ENCODE data around the gene CTBP2.

Gene CTBP2

DNA sequence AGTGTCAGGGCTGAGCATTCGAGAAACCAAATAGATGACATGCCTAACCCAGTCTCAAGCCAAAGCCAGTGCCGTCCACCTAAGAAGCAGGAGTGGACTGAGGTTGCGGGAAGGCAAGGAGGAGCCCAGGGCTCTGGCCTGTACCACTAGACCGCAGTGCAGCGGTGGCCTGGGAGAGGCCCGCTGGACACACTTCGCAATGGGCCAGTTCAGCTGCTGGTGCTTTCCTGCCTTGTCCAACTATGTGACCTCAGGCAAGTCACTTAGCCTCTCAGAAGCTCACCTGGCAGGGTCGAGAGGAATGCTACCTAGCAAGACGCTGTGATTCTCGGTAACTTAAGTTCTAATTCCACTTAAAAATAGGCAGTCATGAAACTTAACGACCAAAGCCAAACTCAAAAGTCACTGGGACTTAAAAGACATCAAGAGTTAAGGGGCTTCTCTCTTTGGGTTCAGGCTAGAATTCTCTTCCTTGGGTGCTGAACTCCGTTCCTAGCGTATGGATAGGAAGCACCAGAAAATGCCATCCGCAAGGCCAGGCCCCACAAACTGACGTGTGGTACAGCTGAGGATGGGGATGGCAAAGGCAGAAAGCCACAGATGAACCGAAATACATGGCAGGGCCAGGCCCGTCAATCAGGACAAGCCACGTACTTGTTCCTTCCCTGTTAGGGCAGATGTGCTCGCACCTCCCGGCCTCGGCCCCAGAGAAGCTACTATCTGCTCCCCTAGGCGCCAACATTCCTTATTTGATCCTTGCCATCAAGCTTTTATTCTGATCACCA lies 34.2 kb downstream of the CTBP2 start:
- DNase-seq (ENCODE audit: low read depth in 2 of 2): no peak

DNA sequence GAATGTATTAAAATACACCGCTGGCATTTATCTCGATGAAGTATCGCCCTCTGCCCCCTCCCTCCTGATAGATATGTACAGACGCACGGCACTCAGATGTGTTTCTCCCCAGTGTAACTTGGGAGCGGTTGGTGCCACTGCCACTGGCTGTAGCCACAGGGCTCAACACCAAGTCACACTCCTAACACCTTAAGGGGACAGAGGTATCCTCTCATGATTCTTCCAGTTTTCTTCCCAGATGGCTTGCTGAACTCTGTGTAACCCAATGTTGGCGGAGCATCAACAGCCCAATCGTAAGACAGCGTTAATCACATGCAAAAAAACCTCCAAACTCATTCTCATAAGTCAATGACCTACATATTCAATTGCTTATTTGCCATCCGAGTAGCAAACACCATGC lies 35.5 kb downstream of the CTBP2 start:
- DNase-seq (ENCODE audit: low read depth in 2 of 2): no peak

DNA sequence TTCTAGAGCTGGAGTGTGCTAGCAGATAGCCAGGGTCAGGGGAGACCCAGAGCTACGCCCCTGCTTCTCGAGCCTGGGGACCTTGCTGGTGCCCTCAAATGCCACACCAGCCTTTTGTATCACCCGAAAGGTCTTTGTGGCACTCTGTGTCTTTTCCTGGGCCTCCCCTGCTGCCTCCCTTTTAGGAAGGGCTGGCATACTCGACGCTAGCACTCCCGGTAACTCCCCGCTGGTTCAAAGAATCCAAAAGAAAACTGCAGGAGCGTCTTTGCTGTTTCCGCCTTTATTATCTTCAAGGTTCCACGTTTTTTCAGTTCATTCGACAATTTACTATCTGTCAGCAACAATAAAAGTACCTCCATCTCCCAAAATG lies 36.3 kb downstream of the CTBP2 start:
- DNase-seq (ENCODE audit: low read depth in 2 of 2): no peak

DNA sequence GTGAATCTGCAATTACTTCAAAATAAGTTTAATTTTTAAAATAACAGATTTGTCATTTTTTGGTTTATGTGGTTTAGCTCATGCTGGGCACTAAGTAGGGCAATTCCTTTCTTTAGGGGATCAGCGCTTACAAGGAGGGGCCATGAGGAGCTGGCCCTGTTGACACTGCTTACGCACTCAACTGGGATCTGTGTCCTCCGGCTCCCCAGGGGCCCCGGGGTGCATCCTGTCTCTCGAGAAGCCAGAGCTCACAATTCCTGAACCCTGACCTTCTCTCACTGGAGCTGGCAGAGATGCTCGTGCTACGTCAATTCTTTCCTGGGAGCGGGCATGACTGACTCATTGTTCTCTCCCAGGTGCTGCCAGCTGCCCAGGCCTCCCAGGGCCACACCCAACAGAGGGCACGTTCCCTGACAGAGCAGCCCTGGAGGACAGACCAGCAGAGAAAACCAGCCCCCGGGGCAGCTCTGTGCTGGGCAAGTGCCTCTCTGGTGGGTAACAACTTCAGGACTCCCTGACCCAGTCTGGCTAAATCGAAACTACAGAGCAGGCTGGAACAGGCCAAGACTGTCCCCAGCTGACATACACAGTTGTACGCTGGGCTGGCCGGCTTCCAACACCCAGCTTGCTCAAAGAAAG lies 36.8 kb downstream of the CTBP2 start:
- DNase-seq (ENCODE audit: low read depth in 2 of 2): no peak

DNA sequence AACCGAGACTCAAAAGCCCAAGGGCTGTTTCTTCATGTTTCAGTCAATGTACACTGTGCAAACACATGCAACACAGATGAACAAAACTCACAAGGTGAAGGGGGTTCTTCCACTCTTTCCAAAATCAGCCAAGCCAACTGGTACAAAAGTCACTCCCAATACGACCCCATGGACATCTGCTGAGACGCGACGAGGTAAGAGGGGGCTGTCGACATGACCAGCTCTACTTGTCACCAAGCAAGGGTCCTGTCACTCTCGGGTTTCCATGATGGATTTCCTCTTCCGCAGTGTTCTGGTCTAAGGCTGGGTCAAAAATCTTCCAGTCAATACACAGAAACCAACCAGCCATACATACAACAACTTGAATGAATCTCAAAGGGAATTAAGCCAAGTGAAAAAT lies 37.8 kb downstream of the CTBP2 start:
- no peak for DNase-seq (ENCODE audit: low read depth in 2 of 2)

DNA sequence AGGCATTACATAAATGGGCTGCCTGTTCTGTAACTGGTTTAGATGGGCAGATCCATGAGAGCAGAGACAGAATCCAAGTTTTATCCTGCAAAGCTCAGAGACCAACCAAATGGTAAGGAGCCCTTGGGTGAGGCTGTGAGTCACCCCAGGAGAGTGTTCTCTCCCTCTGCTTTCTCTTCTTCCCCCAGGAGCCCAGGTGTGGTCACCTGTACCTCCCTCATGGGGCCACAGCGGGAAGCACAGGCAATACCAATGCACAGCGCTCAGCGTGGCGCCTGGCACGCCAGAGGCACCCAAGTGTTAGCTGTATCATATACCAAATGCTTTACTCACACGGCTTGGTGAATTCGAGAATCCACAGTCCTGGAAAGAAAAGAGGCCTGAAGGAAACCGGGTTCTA lies 39.4 kb downstream of the CTBP2 start:
- no peak for DNase-seq (ENCODE audit: low read depth in 2 of 2)

DNA sequence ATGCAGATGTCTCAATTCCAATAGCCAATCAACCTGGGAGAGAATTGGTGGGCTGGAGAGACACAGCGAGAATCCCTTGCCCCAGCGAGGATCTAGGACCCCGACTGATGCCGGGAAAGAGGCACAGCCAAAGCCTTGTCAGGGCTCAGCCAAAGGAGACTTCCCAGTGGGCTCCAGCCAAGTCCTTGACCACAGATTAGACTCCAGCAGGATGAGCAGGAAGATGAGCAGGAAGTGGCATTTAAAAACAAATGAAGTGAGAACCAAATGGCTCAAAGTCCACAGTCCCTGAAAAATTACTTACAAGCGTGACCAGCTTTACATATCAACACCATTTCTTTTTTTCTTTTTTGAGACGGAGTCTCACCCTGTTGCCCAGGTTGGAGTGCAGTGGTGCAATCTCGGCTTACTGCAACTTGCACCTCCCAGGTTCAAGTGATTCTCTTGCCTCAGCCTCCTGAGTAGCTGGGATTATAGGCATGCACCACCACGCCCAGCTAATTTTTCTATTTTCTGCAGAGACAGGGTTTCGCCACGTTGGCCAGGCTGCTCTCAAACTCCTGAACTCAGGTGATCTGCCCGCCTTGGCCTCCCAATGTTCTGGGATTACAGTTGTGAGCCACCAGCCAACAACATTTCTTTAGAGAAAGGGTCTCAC lies 40.2 kb downstream of the CTBP2 start:
- DNase-seq (ENCODE audit: low read depth in 2 of 2): no peak

DNA sequence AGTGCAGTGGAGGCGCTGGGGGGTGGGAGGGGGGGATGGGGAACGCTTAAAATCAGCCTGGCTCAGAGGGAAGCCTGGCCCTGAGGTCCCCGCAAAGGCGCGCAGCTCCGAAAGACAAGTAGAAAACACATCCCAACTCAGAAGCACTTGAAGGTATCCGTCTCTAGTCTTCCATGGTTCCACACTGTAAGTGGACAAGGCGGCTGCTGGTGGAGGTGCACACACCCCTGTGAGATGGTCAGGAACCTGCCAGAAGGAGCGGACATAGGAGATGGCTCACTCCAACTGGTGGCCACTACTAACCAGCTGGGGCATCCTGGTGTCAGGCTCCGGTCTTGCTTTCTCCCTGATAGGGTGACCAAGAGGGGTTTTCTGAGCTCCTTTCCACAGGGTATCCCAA lies 41.7 kb downstream of the CTBP2 start:
- no peak for DNase-seq (ENCODE audit: low read depth in 2 of 2)

DNA sequence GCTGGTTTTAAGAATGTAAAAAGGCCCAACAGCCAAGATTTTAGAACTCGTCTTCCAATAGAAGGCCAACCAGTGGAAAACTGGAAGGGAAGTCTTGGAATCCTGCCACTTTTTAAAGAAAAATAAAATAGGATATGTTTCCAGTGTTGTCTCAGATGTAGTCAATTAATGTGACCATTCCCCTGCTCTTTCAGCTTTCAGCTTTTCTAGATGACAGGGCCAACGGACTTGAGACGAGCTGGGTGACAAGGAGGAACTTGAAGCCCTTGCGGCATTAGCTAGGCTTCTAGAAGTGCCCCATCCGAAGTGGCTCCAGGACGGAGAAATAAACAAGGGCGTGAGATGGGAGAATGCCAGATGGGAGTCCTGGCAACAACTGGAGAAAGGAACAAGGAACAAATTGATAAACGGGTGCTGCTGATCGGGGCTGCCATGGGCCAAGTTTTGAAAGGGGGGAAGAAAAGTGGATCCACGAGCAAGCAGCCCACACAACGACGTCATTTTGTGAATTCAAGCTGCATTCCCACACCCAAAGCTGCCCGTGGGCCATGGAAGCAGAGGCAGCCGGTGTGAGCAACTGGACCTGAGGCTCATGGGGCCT lies 42.3 kb downstream of the CTBP2 start:
- no peak for DNase-seq (ENCODE audit: low read depth in 2 of 2)

DNA sequence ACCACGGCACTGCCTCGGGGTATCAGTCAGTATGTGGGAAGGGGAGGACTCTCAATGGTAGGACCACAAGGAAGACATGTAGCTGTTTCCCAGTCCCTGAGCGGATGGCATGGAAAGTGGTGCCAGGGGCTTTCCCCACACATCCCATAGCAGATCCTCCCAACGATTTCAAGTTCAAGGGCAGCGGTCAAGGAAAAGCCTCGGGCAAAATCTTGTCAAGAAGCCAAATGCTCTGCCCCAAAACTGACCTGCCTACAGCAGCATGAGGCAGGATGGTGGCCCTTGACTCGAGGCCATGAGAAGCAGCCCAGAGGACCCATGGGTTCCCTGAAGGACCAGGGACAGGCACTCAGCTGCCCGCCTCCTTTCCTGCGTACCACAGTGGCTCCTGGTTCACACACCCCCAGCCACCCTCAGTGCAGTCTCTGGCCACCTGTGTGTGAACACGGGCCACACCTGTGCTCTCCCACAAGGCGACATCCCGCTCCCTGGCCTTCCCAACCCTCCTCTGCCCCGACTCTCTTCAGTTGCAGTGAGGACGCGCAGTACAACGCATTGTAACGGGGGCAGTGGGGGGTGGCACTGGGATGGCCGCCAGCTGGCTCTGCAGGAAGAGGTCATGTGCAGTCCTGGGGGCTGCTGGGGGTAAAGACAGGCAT lies 43.6 kb downstream of the CTBP2 start:
- no peak for DNase-seq (ENCODE audit: low read depth in 2 of 2)

DNA sequence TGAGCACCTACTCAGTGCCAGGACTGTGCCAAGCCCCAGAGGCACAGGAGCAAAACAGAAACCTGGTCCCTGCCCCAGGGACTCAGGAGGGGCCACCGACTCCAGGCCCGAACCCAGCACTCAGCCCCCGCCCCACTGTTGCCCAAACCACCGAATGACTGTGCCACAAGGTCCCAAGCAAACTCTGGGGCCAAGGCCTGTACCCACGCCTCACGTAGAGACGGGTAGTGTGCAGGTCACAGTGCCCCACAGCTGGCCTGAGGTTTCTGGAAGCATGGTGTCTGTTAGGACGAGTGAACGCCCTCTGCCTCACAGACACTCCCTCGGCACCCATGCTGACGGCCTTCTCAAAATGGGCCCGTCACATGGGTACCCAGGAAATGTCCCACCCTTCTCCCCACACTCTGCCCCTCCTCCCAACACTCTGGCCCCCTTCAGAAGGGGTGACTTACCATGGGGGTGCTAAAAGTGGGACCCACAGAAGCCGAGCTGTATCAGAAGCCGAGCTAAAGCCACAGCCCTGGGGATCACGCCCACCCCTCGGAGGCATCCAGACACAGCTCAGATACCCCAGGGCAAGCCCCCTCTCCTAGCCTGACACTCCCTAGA lies 44.2 kb downstream of the CTBP2 start:
- DNase-seq (ENCODE audit: low read depth in 2 of 2): no peak

DNA sequence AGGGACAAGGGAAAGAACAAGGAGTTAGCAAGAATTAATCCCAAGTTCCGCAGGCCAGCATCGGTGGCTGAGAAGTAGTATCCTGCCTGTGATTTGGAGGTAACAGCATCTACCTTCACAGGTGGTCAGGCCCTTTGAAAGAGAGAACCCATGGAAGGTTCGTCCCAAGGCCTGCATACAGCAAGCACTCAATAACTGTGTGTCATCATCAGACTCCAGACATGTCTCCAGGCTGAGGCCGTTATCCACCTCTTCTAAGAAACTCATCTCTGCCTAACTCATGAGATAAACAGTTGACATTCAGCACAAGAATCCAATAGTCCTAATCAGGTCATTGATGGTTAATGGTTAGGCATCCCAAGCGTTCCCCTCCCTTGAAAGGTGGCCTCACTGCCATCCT lies 45.0 kb downstream of the CTBP2 start:
- no peak for DNase-seq (ENCODE audit: low read depth in 2 of 2)

DNA sequence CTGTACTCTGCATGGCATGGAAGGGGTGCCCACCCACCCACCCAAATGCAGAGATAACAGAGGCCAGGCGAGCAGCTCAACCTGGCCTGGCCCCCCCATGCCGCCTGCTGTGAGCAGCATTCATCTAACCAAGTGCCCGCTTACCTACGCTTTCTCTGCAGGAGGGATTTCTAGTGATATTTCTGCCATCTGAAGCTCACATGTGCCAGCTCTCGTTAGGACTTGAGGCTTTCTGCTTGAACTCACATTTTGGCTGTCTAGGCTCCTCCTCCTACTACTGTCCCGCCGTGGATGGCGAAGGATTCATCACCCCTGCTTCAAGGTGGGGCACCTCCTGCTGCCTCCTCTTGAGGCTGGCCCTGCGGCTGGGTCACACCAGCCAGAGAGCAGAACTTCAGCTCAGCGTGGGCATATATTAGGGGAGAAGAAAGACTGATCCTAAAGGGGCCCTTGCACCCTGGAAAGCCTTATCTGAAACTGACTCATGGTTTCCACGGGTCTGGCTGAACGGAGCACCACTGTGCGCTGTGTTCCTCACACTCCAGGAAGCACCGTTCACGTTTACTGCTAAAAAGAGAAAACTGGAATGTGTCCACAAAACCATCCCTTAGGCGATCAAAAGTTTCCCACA lies 45.5 kb downstream of the CTBP2 start:
- DNase-seq (ENCODE audit: low read depth in 2 of 2): no peak

DNA sequence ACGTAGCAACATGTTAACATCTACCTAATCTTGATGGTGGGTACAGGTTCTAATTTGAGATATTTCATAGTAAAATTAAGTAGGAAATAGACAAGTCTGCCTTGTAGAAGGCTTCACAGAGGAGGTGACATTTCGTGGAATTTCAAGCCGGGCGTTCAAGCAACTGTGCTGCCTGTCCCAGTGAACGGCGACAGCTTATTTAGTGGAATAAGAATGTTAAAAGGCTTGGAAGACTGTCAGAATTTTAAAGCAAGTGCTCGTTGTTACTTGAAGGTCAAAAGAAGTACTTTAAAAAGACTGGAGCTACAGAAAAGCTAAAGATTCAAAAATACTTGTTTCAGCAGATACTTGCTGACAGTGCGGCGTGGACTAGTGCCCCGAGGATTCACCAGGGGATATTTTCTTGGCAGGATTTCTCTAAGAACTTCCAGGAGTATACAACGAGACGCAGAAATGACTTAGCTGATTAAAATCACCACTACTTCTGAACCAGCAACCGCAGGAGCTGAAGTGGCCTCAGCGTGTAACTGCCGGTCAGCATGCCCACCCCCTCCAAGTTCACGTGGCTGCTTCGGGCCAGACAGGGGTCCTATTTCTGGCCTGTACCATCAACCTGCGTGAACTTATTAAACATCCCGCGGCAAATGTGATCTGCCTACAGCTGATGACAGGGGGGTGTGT lies 46.5 kb downstream of the CTBP2 start:
- no peak for DNase-seq (ENCODE audit: low read depth in 2 of 2)

DNA sequence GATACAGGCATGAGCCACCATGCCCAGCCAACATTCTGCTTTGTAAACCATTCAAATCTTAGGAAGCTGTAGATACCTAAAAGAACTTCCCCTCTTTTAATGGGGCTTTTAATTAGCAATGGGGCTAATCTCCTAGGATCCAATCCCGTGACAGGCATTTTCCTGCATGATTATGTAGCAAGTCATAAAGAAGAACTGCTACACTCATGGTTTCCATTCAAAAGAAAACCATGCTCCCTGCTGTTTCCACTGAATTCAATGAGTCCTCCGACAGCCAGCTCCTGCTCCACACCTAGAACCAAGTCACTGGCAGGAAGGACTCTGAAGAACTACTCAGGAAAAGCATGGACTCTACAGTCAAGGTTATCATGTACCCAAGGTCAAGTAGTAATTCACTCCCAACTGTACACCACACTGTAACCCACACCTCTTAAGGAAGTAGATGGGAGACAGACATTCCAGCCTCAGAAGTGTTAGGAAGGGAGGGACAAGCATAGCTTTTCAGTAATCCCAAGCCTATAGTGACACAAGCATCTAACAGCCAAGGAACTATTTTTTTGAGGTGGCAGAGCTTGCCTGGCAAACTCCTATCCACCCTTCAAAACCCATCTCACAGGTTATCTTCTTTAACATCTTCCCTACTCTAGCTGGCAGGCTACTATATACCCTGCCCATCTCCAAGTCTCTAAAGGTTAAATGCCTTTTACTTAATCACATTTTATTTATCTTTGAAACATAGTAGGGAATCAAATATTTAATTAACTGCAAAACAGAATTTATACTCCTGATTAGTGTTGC lies 47.5 kb downstream of the CTBP2 start:
- no peak for DNase-seq (ENCODE audit: low read depth in 2 of 2)

DNA sequence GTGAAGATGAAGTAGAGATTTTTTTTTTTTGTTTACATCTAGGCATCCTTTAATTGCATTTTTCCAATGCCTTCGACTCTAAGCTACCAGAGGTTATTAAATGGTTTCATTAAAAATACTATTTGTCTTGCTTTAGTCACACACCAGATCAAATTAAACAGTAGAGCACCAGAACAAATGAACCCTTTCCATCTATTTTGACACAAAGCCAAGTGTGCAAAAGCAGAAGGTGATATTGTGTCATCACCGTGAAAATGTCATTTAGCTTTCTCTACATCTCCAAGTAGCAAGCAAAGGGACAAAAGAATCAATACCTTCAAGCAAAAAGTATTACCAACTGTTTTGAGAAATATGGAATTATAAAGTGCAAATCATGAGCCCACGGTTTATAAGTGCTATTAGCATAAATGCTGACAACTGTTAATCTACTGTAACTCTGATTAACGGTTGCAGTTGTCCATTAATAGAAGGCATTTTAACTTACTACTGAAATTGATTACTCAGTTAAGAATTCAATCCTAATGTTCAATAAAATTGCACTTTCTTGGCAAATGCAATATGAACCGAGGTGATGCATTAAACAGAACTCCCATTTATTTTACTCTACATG lies 49.1 kb downstream of the CTBP2 start:
- no peak for DNase-seq (ENCODE audit: low read depth in 2 of 2)

DNA sequence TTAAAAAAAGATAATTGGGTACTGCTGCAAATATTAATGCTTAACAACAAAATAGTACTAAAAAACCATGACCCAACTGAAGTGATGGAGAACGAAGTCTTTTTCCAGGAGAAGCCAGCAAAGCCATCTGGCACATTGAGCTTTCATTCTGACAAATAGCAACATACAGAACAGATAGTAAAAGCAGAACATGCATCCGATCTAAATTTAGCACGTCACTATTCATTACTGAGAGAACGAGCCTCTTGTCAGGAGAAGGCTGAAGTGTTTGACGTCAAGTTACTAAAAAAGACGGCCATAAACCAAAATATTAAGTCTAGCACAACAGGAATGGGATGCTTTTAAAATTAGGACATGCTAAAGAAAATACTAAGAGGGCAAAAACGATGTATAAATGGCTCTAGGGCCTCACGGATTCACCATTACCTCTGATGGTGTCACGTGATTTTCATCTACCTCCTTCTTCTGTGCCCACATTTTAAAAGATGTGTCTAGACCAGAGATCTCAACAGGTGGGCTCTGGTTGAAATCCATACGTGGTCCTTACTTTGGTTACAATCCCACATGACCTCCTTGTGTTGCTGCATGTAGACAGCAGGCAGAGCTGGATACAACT lies 52.3 kb downstream of the CTBP2 start:
- DNase-seq (ENCODE audit: low read depth in 2 of 2): no peak

DNA sequence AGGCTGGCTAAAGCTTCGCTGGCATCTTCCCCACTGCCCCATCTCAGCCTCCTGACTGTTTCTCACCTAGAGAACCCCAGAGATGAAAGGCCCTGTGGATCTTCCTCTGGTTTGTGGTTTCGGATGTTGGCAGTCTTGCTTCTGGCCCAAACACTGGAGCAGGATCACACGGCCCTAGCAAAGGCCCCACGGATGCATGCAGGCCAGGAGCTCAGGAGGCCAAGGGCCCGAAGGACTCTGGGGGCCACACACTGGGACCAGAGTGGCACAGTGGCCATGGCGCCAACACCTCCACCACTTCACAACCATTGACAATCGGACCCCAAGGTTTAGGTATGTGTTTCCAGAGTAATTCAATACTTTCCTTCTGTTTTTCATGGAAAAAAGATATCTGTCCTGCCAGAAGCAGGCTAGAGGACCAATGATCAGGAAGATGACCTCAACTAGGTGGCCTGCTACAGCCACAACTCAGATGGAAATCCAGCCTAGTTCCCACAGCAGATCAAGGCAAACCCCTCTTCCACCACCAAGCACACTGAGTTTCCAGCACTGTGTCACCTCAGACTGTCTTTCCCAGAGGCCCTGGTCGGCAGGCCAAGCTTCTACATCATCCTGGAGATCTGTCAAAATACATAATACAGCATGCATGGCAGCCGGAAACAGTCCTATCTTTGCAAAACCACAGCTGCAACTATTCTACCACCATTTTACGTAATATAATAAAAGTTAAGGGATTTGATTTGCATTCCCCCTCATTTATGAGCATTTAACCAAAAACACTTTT lies 53.0 kb downstream of the CTBP2 start:
- no peak for DNase-seq (ENCODE audit: low read depth in 2 of 2)
